Panc1 (cell line): ENCODE results near the gene MYO18A. TPM values are rescaled to one million over a fixed set of nuclear protein-coding genes. Genes with fewer than 3 reads are reported as not detected.

ENCODE experiments used
- ATAC-seq: fragments of 200-7000 bp; cut with Tn5 transposase; 2 replicates; pipeline ENCODE4 v1.9.1; 2020; ENCODE audit warnings: mild to moderate bottlenecking, moderate library complexity
- BruUV-seq: library from RNA; stranded (reverse); fragments of 400-500 nt; replicated peaks from 2 replicates; lab custom pipeline; 2021; lab: Mats Ljungman, UMichigan
- CTCF ChIA-PET: fragments of 300-600 bp; sonication (Branson Sonifier 250); formaldehyde crosslinking; loops from one replicate; lab custom pipeline; 2022; ENCODE audit warnings: antibody characterized with exemption; lab: Charles Lee
- POLR2A ChIA-PET: fragments of 300-600 bp; sonication (Branson Sonifier 250); formaldehyde crosslinking; loops from one replicate; lab custom pipeline; 2022; ENCODE audit warnings: antibody characterized with exemption; lab: Charles Lee
- DNase-seq: peaks from one replicate; pipeline ENCODE4 v3.0.0-alpha.2; 2010; ENCODE audit warnings: low read depth, low spot score
- H3K27ac ChIP-seq: 2 replicates; pipeline ENCODE4 v1.5.1; 2011; ENCODE audit warnings: mild to moderate bottlenecking, low read length, inconsistent platforms
- H3K27me3 ChIP-seq: fragments of 200-500 bp; sonication (Bioruptor generic); 2 replicates; pipeline ENCODE4 v1.6.0; 2014; ENCODE audit warnings: low read length, inconsistent platforms; ENCODE audit not compliant: control insufficient read depth, insufficient read depth
- H3K36me3 ChIP-seq: fragments of 200-500 bp; sonication (Bioruptor generic); 2 replicates; pipeline ENCODE4 v1.5.1; 2014; ENCODE audit warnings: inconsistent platforms, mild to moderate bottlenecking, low read length, moderate library complexity; ENCODE audit not compliant: control insufficient read depth, insufficient read depth
- H3K4me1 ChIP-seq: 2 replicates; pipeline ENCODE4 v1.5.1; 2011; ENCODE audit warnings: inconsistent platforms, mild to moderate bottlenecking, low read length, moderate library complexity; ENCODE audit not compliant: control insufficient read depth, insufficient read depth
- H3K4me3 ChIP-seq, 2 experiments: 2 replicates each; pipeline ENCODE4 v1.5.1; 2011 to 2012; ENCODE audit warnings: low read depth in 2 of 2, low read length in 2 of 2, mild to moderate bottlenecking in 2 of 2, inconsistent platforms in 1 of 2, moderate library complexity in 1 of 2
- H3K9me3 ChIP-seq: fragments of 200-500 bp; sonication (Bioruptor generic); 2 replicates; pipeline ENCODE4 v1.5.1; 2014; ENCODE audit warnings: low read depth, mild to moderate bottlenecking, inconsistent platforms, low read length, moderate library complexity; ENCODE audit not compliant: control insufficient read depth, insufficient read depth
- CTCF ChIP-seq: fragments of 450-650 bp; IDR thresholded peaks from 2 replicates; pipeline ENCODE4 v1.5.1; 2017; ENCODE audit warnings: mild to moderate bottlenecking
- POLR2AphosphoS5 ChIP-seq: IDR thresholded peaks from 2 replicates; pipeline ENCODE4 v1.6.1; 2012; ENCODE audit warnings: mild to moderate bottlenecking, low read depth, low read length, moderate library complexity
- SIN3A ChIP-seq: IDR thresholded peaks from 2 replicates; pipeline ENCODE4 v1.6.1; 2012; ENCODE audit warnings: low read depth, mild to moderate bottlenecking, low read length, moderate library complexity, borderline replicate concordance; ENCODE audit not compliant: insufficient read depth
- TCF7L2 ChIP-seq: IDR thresholded peaks from 2 replicates; pipeline ENCODE4 v1.6.1; 2011; ENCODE audit warnings: mild to moderate bottlenecking, low read depth, low read length, inconsistent platforms
- in situ Hi-C: cut with HindIII; loops from 2 replicates; pipeline ENCODE4 v1.10.0; 2016; ENCODE audit warnings: low sequenced_read_pairs, low pct_unique_long_range_greater_than_20kb
- intact Hi-C: fragments of 100-400 bp; cut with micrococcal nuclease; formaldehyde crosslinking; loops from one replicate; pipeline ENCODE4 v1.10.0; 2022; ENCODE audit not compliant: unreplicated experiment
- total RNA-seq: library from RNA; stranded (reverse); gene quantifications from one replicate; pipeline ENCODE4 v1.2.1, GENCODE V29; 2021; ENCODE audit not compliant: unreplicated experiment
- TF ChIP-seq, protein P1 (sequence below), 2 experiments: IDR thresholded peaks; 2 replicates each; pipeline ENCODE4 v1.6.1; 2011 to 2012; ENCODE audit warnings: low read depth in 2 of 2, control low read depth in 1 of 2, low read length in 1 of 2, mild to moderate bottlenecking in 1 of 2, moderate library complexity in 1 of 2; ENCODE audit not compliant: insufficient read depth in 1 of 2

MYO18A gene
- total RNA-seq, 1 experiment from 2014 or later = 108 TPM

GRCh38 chr17:29215174-29215573 lies 35.0 kb upstream of the MYO18A start:
- ChIA-PET CTCF (no interaction called here), POLR2A (no interaction called here)
- Histone ChIP-seq H3K4me1 (peaks cover 6% of the 10 kb centered on the region), H3K27ac (no peak overlapping the region), H3K36me3 (no peaks in the 10 kb centered on the region), H3K4me3 (no peak overlapping the region), H3K27me3 (no peaks in the 10 kb centered on the region), H3K9me3 (no peaks in the 10 kb centered on the region)
- ATAC-seq (no peak), DNase-seq (no peak)
- in situ Hi-C loops (no loop called here), intact Hi-C loops (no loop called here)
- TF ChIP-seq CTCF (no peak), TCF7L2 (no peak), POLR2AphosphoS5 (no peak), SIN3A (no peak)
- TF ChIP-seq, protein P1, sequence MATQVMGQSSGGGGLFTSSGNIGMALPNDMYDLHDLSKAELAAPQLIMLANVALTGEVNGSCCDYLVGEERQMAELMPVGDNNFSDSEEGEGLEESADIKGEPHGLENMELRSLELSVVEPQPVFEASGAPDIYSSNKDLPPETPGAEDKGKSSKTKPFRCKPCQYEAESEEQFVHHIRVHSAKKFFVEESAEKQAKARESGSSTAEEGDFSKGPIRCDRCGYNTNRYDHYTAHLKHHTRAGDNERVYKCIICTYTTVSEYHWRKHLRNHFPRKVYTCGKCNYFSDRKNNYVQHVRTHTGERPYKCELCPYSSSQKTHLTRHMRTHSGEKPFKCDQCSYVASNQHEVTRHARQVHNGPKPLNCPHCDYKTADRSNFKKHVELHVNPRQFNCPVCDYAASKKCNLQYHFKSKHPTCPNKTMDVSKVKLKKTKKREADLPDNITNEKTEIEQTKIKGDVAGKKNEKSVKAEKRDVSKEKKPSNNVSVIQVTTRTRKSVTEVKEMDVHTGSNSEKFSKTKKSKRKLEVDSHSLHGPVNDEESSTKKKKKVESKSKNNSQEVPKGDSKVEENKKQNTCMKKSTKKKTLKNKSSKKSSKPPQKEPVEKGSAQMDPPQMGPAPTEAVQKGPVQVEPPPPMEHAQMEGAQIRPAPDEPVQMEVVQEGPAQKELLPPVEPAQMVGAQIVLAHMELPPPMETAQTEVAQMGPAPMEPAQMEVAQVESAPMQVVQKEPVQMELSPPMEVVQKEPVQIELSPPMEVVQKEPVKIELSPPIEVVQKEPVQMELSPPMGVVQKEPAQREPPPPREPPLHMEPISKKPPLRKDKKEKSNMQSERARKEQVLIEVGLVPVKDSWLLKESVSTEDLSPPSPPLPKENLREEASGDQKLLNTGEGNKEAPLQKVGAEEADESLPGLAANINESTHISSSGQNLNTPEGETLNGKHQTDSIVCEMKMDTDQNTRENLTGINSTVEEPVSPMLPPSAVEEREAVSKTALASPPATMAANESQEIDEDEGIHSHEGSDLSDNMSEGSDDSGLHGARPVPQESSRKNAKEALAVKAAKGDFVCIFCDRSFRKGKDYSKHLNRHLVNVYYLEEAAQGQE (IDR thresholded peaks at IDR 0.05; ENCODE audit: insufficient read depth in 1 of 2, low read depth in 2 of 2, low read length in 1 of 2) = no peak
- no TSS peak for BruUV-seq

DNA sequence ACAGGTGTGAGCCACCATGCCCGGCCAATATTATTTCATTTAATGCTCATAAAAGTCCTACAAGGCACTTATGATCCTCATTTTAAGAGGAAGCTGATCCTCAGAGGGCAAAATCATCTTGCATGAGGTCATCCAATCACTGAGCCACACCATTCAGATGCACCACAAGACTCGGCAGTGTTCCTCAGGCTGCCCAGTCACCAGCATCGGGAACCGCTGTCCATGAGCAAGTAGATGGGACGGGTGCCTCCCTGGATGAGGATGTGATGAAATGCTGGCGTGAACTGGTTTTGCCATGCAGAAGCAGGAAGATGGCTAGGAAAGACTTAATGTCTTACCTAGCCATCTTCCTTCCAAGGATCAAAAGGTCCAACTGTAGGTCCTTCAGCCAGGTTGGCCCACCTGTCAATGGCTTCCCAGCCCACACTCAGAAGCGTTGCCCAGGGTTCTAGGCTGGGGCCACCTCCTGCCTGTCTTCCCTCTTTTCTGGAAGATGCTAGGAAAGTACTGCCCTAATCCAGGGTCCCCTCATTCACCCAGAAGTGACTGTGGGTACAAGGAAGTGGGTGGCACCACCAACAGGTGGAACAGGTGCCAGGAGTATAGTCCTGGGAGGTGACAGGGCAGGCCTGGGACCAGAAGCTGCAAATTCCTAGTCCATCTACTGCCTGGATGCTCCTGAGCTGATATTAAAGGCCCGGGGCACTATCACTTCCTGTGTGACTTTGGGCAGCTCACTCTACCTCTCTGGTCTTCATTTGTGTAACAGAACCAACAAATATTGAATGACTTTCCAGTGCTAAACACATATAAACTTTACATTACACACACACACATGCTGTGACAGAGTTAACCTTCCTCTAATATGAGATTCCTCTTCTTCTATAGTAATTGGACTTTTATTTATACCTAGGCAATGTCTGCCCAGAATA lies 34.3 kb upstream of the MYO18A start:
- ChIA-PET CTCF (no interaction called here), POLR2A (no interaction called here)
- Histone ChIP-seq H3K4me3 (no peak overlapping the region), H3K27me3 (no peaks in the 10 kb centered on the region), H3K27ac (no peak overlapping the region), H3K36me3 (no peaks in the 10 kb centered on the region), H3K4me1 (peaks cover 3% of the 10 kb centered on the region; the same call in 1 of the 2 replicates), H3K9me3 (no peaks in the 10 kb centered on the region)
- in situ Hi-C loops = no loop called here
- no peak for ATAC-seq
- intact Hi-C loops = no loop called here
- DNase-seq = no peak
- BruUV-seq = no TSS peak
- TF ChIP-seq SIN3A (no peak), POLR2AphosphoS5 (no peak), TCF7L2 (no peak), CTCF (no peak)
- TF ChIP-seq, protein P1 (IDR thresholded peaks at IDR 0.05; ENCODE audit: insufficient read depth in 1 of 2, low read depth in 2 of 2, low read length in 1 of 2) = no peak
